ENCODE results near the gene CYTH1. TPM values are rescaled to one million over a fixed set of nuclear protein-coding genes. Genes with fewer than 3 reads are reported as not detected.

Gene CYTH1
- total and polyA plus RNA-seq, 5 donors from 2014 or later: 202 to 487 (median 206) TPM

- peak overlapping the region; percentile 94 to 97 (median 97) for H3K27ac Mint-ChIP-seq
- H3K36me3 ChIP-seq (ENCODE audit: control insufficient read depth, insufficient read depth, low read length): peaks cover 20% of the 10 kb centered on the region
- ATAC-seq (ENCODE audit: low read depth in 2 of 2) (no peak), DNase-seq (no peak)
- peaks cover 51 to 97% (median 82%) of the 10 kb centered on the region in 4 donors for H3K4me1 Mint-ChIP-seq
- H3K36me3 Mint-ChIP-seq: peaks cover 21% of the 10 kb centered on the region
- H3K9me3 ChIP-seq (ENCODE audit: control insufficient read depth in 2 of 2, low read length in 2 of 2): no peaks in the 10 kb centered on the region
- peak overlapping the region; percentile 86 for H3K27ac ChIP-seq (ENCODE audit: insufficient read depth, low read length, poor library complexity, severe bottlenecking)
- peak overlapping the region; percentile 74 to 85 (median 80) for H3K4me3 Mint-ChIP-seq
- peaks cover 99% of the 10 kb centered on the region for H3K4me1 ChIP-seq (ENCODE audit: control insufficient read depth, insufficient read depth, low read length, poor library complexity, severe bottlenecking)
- H3K9me3 Mint-ChIP-seq: no peaks in the 10 kb centered on the region
- H3K4me3 ChIP-seq (ENCODE audit: low read depth, low read length): peak overlapping the region; percentile 91
- no peaks in the 10 kb centered on the region for H3K27me3 ChIP-seq (ENCODE audit: control insufficient read depth, insufficient read depth, low read length)
- H3K27me3 Mint-ChIP-seq: no peaks in the 10 kb centered on the region
Observed at GRCh38 chr17:78747488-78747887, 34.6 kb downstream of the CYTH1 start.

- Mint-ChIP-seq H3K36me3 (peaks cover 16% of the 10 kb centered on the region), H3K4me3 (peak overlapping the region; percentile 74 to 85 (median 80)), H3K4me1 (peaks cover 47 to 97% (median 80%) of the 10 kb centered on the region in 4 donors), H3K9me3 (no peaks in the 10 kb centered on the region), H3K27me3 (no peaks in the 10 kb centered on the region), H3K27ac (peak overlapping the region; percentile 94 to 97 (median 97))
- Histone ChIP-seq H3K9me3 (ENCODE audit: control insufficient read depth in 2 of 2, low read length in 2 of 2) (no peaks in the 10 kb centered on the region), H3K4me3 (ENCODE audit: low read depth, low read length) (peak overlapping the region; percentile 91), H3K4me1 (ENCODE audit: control insufficient read depth, insufficient read depth, low read length, poor library complexity, severe bottlenecking) (peaks cover 100% of the 10 kb centered on the region), H3K27me3 (ENCODE audit: control insufficient read depth, insufficient read depth, low read length) (no peaks in the 10 kb centered on the region), H3K36me3 (ENCODE audit: control insufficient read depth, insufficient read depth, low read length) (peaks cover 21% of the 10 kb centered on the region), H3K27ac (ENCODE audit: insufficient read depth, low read length, poor library complexity, severe bottlenecking) (peak overlapping the region; percentile 86)
- no peak for DNase-seq
- ATAC-seq (ENCODE audit: low read depth in 2 of 2): no peak
Observed at GRCh38 chr17:78746949-78747269, 35.2 kb downstream of the CYTH1 start.

GRCh38 chr17:78746263-78746948 lies 35.7 kb downstream of the CYTH1 start:
- no peaks in the 10 kb centered on the region for H3K27me3 ChIP-seq (ENCODE audit: control insufficient read depth, insufficient read depth, low read length)
- H3K36me3 Mint-ChIP-seq: peaks cover 17% of the 10 kb centered on the region
- peak overlapping the region; percentile 86 for H3K27ac ChIP-seq (ENCODE audit: insufficient read depth, low read length, poor library complexity, severe bottlenecking)
- no peaks in the 10 kb centered on the region for H3K27me3 Mint-ChIP-seq
- no peaks in the 10 kb centered on the region for H3K9me3 ChIP-seq (ENCODE audit: control insufficient read depth in 2 of 2, low read length in 2 of 2)
- no peak for DNase-seq
- H3K9me3 Mint-ChIP-seq: no peaks in the 10 kb centered on the region
- ATAC-seq (ENCODE audit: low read depth in 2 of 2): no peak
- H3K4me1 ChIP-seq (ENCODE audit: control insufficient read depth, insufficient read depth, low read length, poor library complexity, severe bottlenecking): peaks cover 100% of the 10 kb centered on the region
- peak overlapping the region; percentile 51 to 85 (median 80) for H3K4me3 Mint-ChIP-seq
- peaks cover 26% of the 10 kb centered on the region for H3K36me3 ChIP-seq (ENCODE audit: control insufficient read depth, insufficient read depth, low read length)
- peak overlapping the region; percentile 91 for H3K4me3 ChIP-seq (ENCODE audit: low read depth, low read length)
- H3K4me1 Mint-ChIP-seq: peaks cover 45 to 97% (median 80%) of the 10 kb centered on the region in 4 donors
- H3K27ac Mint-ChIP-seq: peak overlapping the region; percentile 94 to 97 (median 97)

DNA sequence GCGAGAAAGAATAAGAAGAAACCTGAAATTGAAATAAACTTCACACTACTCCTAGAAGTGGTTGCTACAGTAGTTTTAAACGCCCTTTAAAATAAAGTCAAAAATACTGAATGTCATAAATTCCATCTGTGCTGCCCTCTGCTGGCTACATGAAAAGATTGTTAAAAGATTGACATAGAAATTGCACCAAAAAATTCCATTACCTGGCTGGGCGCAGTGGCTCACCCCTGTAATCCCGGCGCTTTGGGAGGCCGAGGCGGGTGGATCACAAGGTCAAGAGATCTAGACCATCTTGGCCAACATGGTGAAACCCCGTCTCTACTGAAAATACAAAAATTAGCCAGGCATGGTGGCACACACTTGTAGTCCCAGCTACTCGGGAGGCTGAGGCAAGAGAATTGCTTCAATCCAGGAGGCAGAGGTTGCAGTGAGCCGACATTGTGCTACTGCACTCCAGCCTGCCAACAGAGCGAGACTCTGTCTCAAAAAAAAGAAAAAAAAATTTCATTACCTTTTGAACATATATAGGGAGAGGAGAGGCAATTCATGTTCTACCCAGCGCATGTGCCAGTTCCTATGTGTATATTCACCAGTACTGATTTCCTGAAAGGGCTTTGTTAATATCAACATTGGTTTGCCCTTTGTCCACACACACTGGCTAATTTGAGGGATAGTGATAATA lies 36.5 kb downstream of the CYTH1 start:
- Mint-ChIP-seq H3K9me3 (no peaks in the 10 kb centered on the region), H3K27ac (peak overlapping the region; percentile 91 to 97 (median 94)), H3K27me3 (no peaks in the 10 kb centered on the region), H3K4me1 (peaks cover 39 to 96% (median 76%) of the 10 kb centered on the region in 4 donors), H3K36me3 (peaks cover 18% of the 10 kb centered on the region), H3K4me3 (peak overlapping the region; percentile 51 to 85 (median 80))
- Histone ChIP-seq H3K27ac (ENCODE audit: insufficient read depth, low read length, poor library complexity, severe bottlenecking) (peak overlapping the region; percentile 86), H3K36me3 (ENCODE audit: control insufficient read depth, insufficient read depth, low read length) (peaks cover 30% of the 10 kb centered on the region), H3K9me3 (ENCODE audit: control insufficient read depth in 2 of 2, low read length in 2 of 2) (no peaks in the 10 kb centered on the region), H3K4me3 (ENCODE audit: low read depth, low read length) (peak overlapping the region; percentile 91), H3K27me3 (ENCODE audit: control insufficient read depth, insufficient read depth, low read length) (no peaks in the 10 kb centered on the region), H3K4me1 (ENCODE audit: control insufficient read depth, insufficient read depth, low read length, poor library complexity, severe bottlenecking) (peaks cover 100% of the 10 kb centered on the region)
- DNase-seq: peak; percentile 29 to 72 (median 60)
- ATAC-seq (ENCODE audit: low read depth in 2 of 2): no peak

DNA sequence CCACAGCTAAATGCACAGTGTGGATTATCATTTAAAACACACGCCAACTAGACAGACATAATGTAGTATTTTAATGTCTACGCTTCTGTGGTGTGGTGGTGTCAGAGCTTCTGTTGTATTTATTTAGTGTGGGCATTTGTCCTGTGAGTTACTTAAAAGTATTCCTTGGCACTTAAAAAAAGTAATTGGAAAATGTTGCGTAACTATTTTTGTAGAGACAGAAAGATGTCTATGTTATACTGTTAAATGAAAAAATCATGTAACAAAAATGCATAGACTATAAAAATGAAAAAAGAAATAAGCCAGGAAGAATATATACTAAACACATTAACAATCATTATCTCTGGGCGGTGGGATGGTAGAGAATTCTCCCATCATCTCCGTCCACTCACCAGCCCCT lies 39.2 kb downstream of the CYTH1 start:
- Histone ChIP-seq H3K4me3 (ENCODE audit: low read depth, low read length) (peak overlapping the region; percentile 57), H3K27ac (ENCODE audit: insufficient read depth, low read length, poor library complexity, severe bottlenecking) (peak overlapping the region; percentile 86), H3K4me1 (ENCODE audit: control insufficient read depth, insufficient read depth, low read length, poor library complexity, severe bottlenecking) (peaks cover 100% of the 10 kb centered on the region), H3K36me3 (ENCODE audit: control insufficient read depth, insufficient read depth, low read length) (peaks cover 35% of the 10 kb centered on the region), H3K27me3 (ENCODE audit: control insufficient read depth, insufficient read depth, low read length) (no peaks in the 10 kb centered on the region), H3K9me3 (ENCODE audit: control insufficient read depth in 2 of 2, low read length in 2 of 2) (no peaks in the 10 kb centered on the region)
- H3K4me1 Mint-ChIP-seq: peaks cover 37 to 98% (median 77%) of the 10 kb centered on the region in 4 donors
- no peaks in the 10 kb centered on the region for H3K9me3 Mint-ChIP-seq
- DNase-seq: no peak
- H3K27ac Mint-ChIP-seq: peak overlapping the region; percentile 78 to 97 (median 94)
- H3K36me3 Mint-ChIP-seq: peaks cover 28% of the 10 kb centered on the region
- no peak for ATAC-seq (ENCODE audit: low read depth in 2 of 2)
- no peaks in the 10 kb centered on the region for H3K27me3 Mint-ChIP-seq
- peak overlapping the region in 3 of 4 donors; percentile 36 to 75 (median 67) for H3K4me3 Mint-ChIP-seq

- H3K27me3 ChIP-seq (ENCODE audit: control insufficient read depth, insufficient read depth, low read length): no peaks in the 10 kb centered on the region
- Mint-ChIP-seq H3K36me3 (peaks cover 28% of the 10 kb centered on the region), H3K27ac (peak overlapping the region; percentile 76 to 97 (median 89)), H3K4me1 (peaks cover 38 to 98% (median 79%) of the 10 kb centered on the region in 4 donors), H3K27me3 (no peaks in the 10 kb centered on the region), H3K4me3 (peak overlapping the region; percentile 59 to 80 (median 70)), H3K9me3 (peaks cover 0 to 2% (median 0%) of the 10 kb centered on the region in 7 donors)
- H3K27ac ChIP-seq (ENCODE audit: insufficient read depth, low read length, poor library complexity, severe bottlenecking): peak overlapping the region; percentile 43
- H3K36me3 ChIP-seq (ENCODE audit: control insufficient read depth, insufficient read depth, low read length): peaks cover 33% of the 10 kb centered on the region
- H3K9me3 ChIP-seq (ENCODE audit: control insufficient read depth in 2 of 2, low read length in 2 of 2): no peaks in the 10 kb centered on the region
- H3K4me3 ChIP-seq (ENCODE audit: low read depth, low read length): no peak overlapping the region
- H3K4me1 ChIP-seq (ENCODE audit: control insufficient read depth, insufficient read depth, low read length, poor library complexity, severe bottlenecking): peaks cover 100% of the 10 kb centered on the region
- ATAC-seq (ENCODE audit: low read depth in 2 of 2) (no peak), DNase-seq (no peak)
Observed at GRCh38 chr17:78741644-78742284, 40.3 kb downstream of the CYTH1 start.

GRCh38 chr17:78739331-78739931 lies 42.6 kb downstream of the CYTH1 start:
- peaks cover 96% of the 10 kb centered on the region for H3K4me1 ChIP-seq (ENCODE audit: control insufficient read depth, insufficient read depth, low read length, poor library complexity, severe bottlenecking)
- peaks cover 0 to 2% (median 0%) of the 10 kb centered on the region in 7 donors for H3K9me3 Mint-ChIP-seq
- peaks cover 31% of the 10 kb centered on the region for H3K36me3 ChIP-seq (ENCODE audit: control insufficient read depth, insufficient read depth, low read length)
- peak overlapping the region; percentile 5 for H3K4me3 ChIP-seq (ENCODE audit: low read depth, low read length)
- H3K27me3 ChIP-seq (ENCODE audit: control insufficient read depth, insufficient read depth, low read length): no peaks in the 10 kb centered on the region
- H3K4me3 Mint-ChIP-seq: peak overlapping the region; percentile 14 to 85 (median 54)
- peaks cover 39 to 96% (median 80%) of the 10 kb centered on the region in 4 donors for H3K4me1 Mint-ChIP-seq
- H3K9me3 ChIP-seq (ENCODE audit: control insufficient read depth in 2 of 2, low read length in 2 of 2): no peaks in the 10 kb centered on the region
- peaks cover 25% of the 10 kb centered on the region for H3K36me3 Mint-ChIP-seq
- H3K27ac ChIP-seq (ENCODE audit: insufficient read depth, low read length, poor library complexity, severe bottlenecking): peak overlapping the region; percentile 41
- ATAC-seq (ENCODE audit: low read depth in 2 of 2) (no peak), DNase-seq (no peak)
- peak overlapping the region; percentile 70 to 88 (median 81) for H3K27ac Mint-ChIP-seq
- H3K27me3 Mint-ChIP-seq: no peaks in the 10 kb centered on the region
